ENCODE measurements around the gene SLC34A1. TPM values are rescaled to one million over a fixed set of nuclear protein-coding genes. Genes with fewer than 3 reads are reported as not detected.

The SLC34A1 gene
- total and polyA plus RNA-seq, 2 experiments from 2014 or later, result not detected

DNA sequence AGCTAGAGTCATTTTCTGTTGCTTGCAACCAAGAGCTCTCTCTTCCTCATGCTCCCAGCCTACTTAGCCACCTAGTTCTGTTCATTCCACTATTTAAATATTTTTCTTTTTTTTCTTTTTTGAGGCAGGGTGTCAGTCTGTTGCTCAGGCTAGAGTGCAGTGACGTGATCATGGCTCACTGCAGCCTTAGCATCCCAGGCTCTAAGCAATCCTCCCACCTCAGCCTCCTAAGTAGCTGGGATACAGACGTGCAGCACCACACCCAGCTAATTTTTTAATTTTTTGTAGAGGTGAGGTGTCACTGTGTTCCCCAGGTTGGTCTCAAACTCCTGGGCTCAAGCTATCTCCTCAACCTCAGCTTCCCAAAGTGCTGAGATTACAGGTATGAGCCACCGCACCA lies 30.2 kb downstream of the SLC34A1 start:
- H3K9me3 Mint-ChIP-seq, result no peaks in the 10 kb centered on the region
- Histone ChIP-seq H3K4me1 (ENCODE audit: insufficient read depth) (no peaks in the 10 kb centered on the region), H3K27ac (ENCODE audit: low read depth) (no peak overlapping the region), H2AFZ (peak overlapping the region; percentile 69; the same call in 1 of the 2 replicates), H3K36me3 (ENCODE audit: insufficient read depth) (no peaks in the 10 kb centered on the region), H3K9me2 (ENCODE audit: insufficient read depth) (peaks cover 7% of the 10 kb centered on the region; the same call in 1 of the 2 replicates), H3K27me3 (ENCODE audit: insufficient read depth) (0 out of 2 replicates have a peak, but pooled peaks cover 7% of the 10 kb centered on the region), H3K4me2 (no peak overlapping the region), H3K79me2 (replicated peaks; ENCODE audit: insufficient read depth) (no peaks in the 10 kb centered on the region), H4K20me1 (replicated peaks; ENCODE audit: insufficient read depth) (no peaks in the 10 kb centered on the region), H3F3A (replicated peaks; ENCODE audit: low read depth) (no peaks in the 10 kb centered on the region), H3K4me3 (no peak overlapping the region)
- H3K27me3 Mint-ChIP-seq (ENCODE audit: insufficient read depth, low read depth, poor library complexity), result peaks cover 18% of the 10 kb centered on the region
- H3K4me3 Mint-ChIP-seq, result no peak overlapping the region
- no peak for DNase-seq (ENCODE audit: low spot score)
- no peak for ATAC-seq
- H3K4me1 Mint-ChIP-seq, result no peaks in the 10 kb centered on the region
- no peak overlapping the region for H3K27ac Mint-ChIP-seq
- no peaks in the 10 kb centered on the region for H3K36me3 Mint-ChIP-seq (ENCODE audit: low read depth)
- TF ChIP-seq NANOG (IDR thresholded peaks at IDR 0.05; ENCODE audit: borderline replicate concordance) (no peak), EZH2phosphoT487 (IDR thresholded peaks at IDR 0.05; ENCODE audit: unreplicated experiment) (no peak), EZH2 (IDR thresholded peaks at IDR 0.05; ENCODE audit: low read depth, unreplicated experiment) (no peak), CTCF (conservative IDR thresholded peaks at IDR 0.05; ENCODE audit: low read depth in 2 of 2) (no peak), JUNB (IDR thresholded peaks at IDR 0.05; ENCODE audit: unreplicated experiment) (no peak), STAT1 (IDR thresholded peaks at IDR 0.05; ENCODE audit: unreplicated experiment) (no peak), ZNF331 (CRISPR knock-in tag; IDR thresholded peaks at IDR 0.05; ENCODE audit: low read depth) (no peak), CREB1 (CRISPR knock-in tag; IDR thresholded peaks at IDR 0.05; ENCODE audit: low read depth) (no peak), ZNF114 (CRISPR knock-in tag; IDR thresholded peaks at IDR 0.05) (no peak), POLR2AphosphoS5 (IDR thresholded peaks at IDR 0.05; ENCODE audit: low read depth) (no peak), ZNF462 (CRISPR knock-in tag; IDR thresholded peaks at IDR 0.05) (no peak)
- TF ChIP-seq, protein P1, sequence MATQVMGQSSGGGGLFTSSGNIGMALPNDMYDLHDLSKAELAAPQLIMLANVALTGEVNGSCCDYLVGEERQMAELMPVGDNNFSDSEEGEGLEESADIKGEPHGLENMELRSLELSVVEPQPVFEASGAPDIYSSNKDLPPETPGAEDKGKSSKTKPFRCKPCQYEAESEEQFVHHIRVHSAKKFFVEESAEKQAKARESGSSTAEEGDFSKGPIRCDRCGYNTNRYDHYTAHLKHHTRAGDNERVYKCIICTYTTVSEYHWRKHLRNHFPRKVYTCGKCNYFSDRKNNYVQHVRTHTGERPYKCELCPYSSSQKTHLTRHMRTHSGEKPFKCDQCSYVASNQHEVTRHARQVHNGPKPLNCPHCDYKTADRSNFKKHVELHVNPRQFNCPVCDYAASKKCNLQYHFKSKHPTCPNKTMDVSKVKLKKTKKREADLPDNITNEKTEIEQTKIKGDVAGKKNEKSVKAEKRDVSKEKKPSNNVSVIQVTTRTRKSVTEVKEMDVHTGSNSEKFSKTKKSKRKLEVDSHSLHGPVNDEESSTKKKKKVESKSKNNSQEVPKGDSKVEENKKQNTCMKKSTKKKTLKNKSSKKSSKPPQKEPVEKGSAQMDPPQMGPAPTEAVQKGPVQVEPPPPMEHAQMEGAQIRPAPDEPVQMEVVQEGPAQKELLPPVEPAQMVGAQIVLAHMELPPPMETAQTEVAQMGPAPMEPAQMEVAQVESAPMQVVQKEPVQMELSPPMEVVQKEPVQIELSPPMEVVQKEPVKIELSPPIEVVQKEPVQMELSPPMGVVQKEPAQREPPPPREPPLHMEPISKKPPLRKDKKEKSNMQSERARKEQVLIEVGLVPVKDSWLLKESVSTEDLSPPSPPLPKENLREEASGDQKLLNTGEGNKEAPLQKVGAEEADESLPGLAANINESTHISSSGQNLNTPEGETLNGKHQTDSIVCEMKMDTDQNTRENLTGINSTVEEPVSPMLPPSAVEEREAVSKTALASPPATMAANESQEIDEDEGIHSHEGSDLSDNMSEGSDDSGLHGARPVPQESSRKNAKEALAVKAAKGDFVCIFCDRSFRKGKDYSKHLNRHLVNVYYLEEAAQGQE (IDR thresholded peaks at IDR 0.05; ENCODE audit: unreplicated experiment), result no peak
- TF ChIP-seq, protein P2, sequence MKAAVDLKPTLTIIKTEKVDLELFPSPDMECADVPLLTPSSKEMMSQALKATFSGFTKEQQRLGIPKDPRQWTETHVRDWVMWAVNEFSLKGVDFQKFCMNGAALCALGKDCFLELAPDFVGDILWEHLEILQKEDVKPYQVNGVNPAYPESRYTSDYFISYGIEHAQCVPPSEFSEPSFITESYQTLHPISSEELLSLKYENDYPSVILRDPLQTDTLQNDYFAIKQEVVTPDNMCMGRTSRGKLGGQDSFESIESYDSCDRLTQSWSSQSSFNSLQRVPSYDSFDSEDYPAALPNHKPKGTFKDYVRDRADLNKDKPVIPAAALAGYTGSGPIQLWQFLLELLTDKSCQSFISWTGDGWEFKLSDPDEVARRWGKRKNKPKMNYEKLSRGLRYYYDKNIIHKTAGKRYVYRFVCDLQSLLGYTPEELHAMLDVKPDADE (IDR thresholded peaks at IDR 0.05), result no peak

All from GM23338 (cell line).